IPS-20b (cell line): Measurements from ENCODE around the gene BBLN.
"Not testable (repeated sequence)": the region's sequence is repeated elsewhere in the genome, so short reads cannot be mapped to it uniquely, and the experiment has no call there.

Experiments used
- H3K27ac ChIP-seq: one replicate; pipeline ENCODE4 v1.5.1; 2013; ENCODE audit warnings: low read length
- H3K27me3 ChIP-seq: 2 replicates; pipeline ENCODE4 v1.6.1; 2013; ENCODE audit warnings: mild to moderate bottlenecking, low read length, inconsistent platforms; ENCODE audit not compliant: insufficient read depth
- H3K36me3 ChIP-seq: 2 replicates; pipeline ENCODE4 v1.6.1; 2013; ENCODE audit warnings: low read depth, mild to moderate bottlenecking, inconsistent platforms, low read length, moderate library complexity; ENCODE audit not compliant: insufficient read depth
- H3K4me1 ChIP-seq: 2 replicates; pipeline ENCODE4 v1.6.1; 2013; ENCODE audit warnings: mild to moderate bottlenecking, control low read depth, inconsistent platforms, low read length, moderate library complexity; ENCODE audit not compliant: insufficient read depth
- H3K4me3 ChIP-seq: 2 replicates; pipeline ENCODE4 v1.5.1; 2013; ENCODE audit warnings: mild to moderate bottlenecking, low read length, inconsistent platforms
- H3K9ac ChIP-seq: 2 replicates; pipeline ENCODE4 v1.6.1; 2013; ENCODE audit warnings: low read depth, mild to moderate bottlenecking, inconsistent platforms, low read length, moderate library complexity
- H3K9me3 ChIP-seq: 2 replicates; pipeline ENCODE4 v1.6.1; 2013; ENCODE audit warnings: mild to moderate bottlenecking, low read depth, low read length, inconsistent platforms; ENCODE audit not compliant: insufficient read depth

Gene BBLN

GRCh38 chr9:128127990-128128835, 31.9 kb upstream of the BBLN start:
- Histone ChIP-seq H3K9ac (peak overlapping the region; percentile 97), H3K9me3 (no peaks in the 10 kb centered on the region), H3K36me3 (peaks cover 17% of the 10 kb centered on the region), H3K27ac (peak overlapping the region; percentile 91), H3K4me3 (peak overlapping the region; percentile 97), H3K27me3 (peaks cover 13% of the 10 kb centered on the region), H3K4me1 (no peaks in the 10 kb centered on the region; the same call in 1 of the 2 replicates)

GRCh38 chr9:128128836-128129590, 31.1 kb upstream of the BBLN start:
- H3K27me3 ChIP-seq = peaks cover 13% of the 10 kb centered on the region
- H3K27ac ChIP-seq = no peak overlapping the region
- H3K9ac ChIP-seq = peak overlapping the region; percentile 97; the same call in 1 of the 2 replicates
- H3K4me1 ChIP-seq = no peaks in the 10 kb centered on the region; the same call in 1 of the 2 replicates
- H3K36me3 ChIP-seq = peaks cover 10% of the 10 kb centered on the region
- H3K9me3 ChIP-seq = no peaks in the 10 kb centered on the region
- peak overlapping the region; percentile 97 for H3K4me3 ChIP-seq

GRCh38 chr9:128129976-128130590, 30.0 kb upstream of the BBLN start:
- not testable (repeated sequence) for H3K4me1 ChIP-seq, H3K4me3 ChIP-seq, H3K36me3 ChIP-seq, H3K9me3 ChIP-seq, H3K9ac ChIP-seq, H3K27ac ChIP-seq
- H3K27me3 ChIP-seq = peaks cover 13% of the 10 kb centered on the region

GRCh38 chr9:128130651-128131050, 29.4 kb upstream of the BBLN start:
- not testable (repeated sequence) for H3K4me3 ChIP-seq, H3K27ac ChIP-seq, H3K9me3 ChIP-seq, H3K36me3 ChIP-seq, H3K9ac ChIP-seq, H3K4me1 ChIP-seq
- peaks cover 13% of the 10 kb centered on the region for H3K27me3 ChIP-seq

- not testable (repeated sequence) for H3K9ac ChIP-seq, H3K4me1 ChIP-seq, H3K9me3 ChIP-seq, H3K4me3 ChIP-seq, H3K27ac ChIP-seq, H3K36me3 ChIP-seq
- peaks cover 13% of the 10 kb centered on the region for H3K27me3 ChIP-seq
These were observed 28.7 kb upstream of the BBLN start for GRCh38 chr9:128131346-128131745.

- H3K4me3 ChIP-seq, H3K9me3 ChIP-seq, H3K9ac ChIP-seq, H3K36me3 ChIP-seq, H3K4me1 ChIP-seq, H3K27ac ChIP-seq: not testable (repeated sequence)
- H3K27me3 ChIP-seq = peaks cover 13% of the 10 kb centered on the region
These were observed 27.9 kb upstream of the BBLN start for GRCh38 chr9:128132139-128132538.

GRCh38 chr9:128135561-128135960, 24.5 kb upstream of the BBLN start:
- not testable (repeated sequence) for H3K9me3 ChIP-seq, H3K36me3 ChIP-seq, H3K27ac ChIP-seq, H3K9ac ChIP-seq, H3K27me3 ChIP-seq, H3K4me3 ChIP-seq, H3K4me1 ChIP-seq

GRCh38 chr9:128136816-128137793, 23.0 kb upstream of the BBLN start:
- Histone ChIP-seq H3K4me1 (no peaks in the 10 kb centered on the region), H3K9me3 (no peaks in the 10 kb centered on the region), H3K4me3 (no peak overlapping the region), H3K9ac (no peak overlapping the region), H3K27me3 (peaks cover 4% of the 10 kb centered on the region; the same call in 1 of the 2 replicates), H3K27ac (no peak overlapping the region), H3K36me3 (no peaks in the 10 kb centered on the region)

- Histone ChIP-seq H3K27me3 (no peaks in the 10 kb centered on the region), H3K9me3 (no peaks in the 10 kb centered on the region), H3K36me3 (no peaks in the 10 kb centered on the region), H3K9ac (no peak overlapping the region), H3K27ac (no peak overlapping the region), H3K4me1 (no peaks in the 10 kb centered on the region), H3K4me3 (no peak overlapping the region)
These were observed 22.1 kb upstream of the BBLN start for GRCh38 chr9:128138001-128138400.

- H3K27ac ChIP-seq = no peak overlapping the region
- H3K4me1 ChIP-seq = no peaks in the 10 kb centered on the region
- no peak overlapping the region for H3K4me3 ChIP-seq
- no peaks in the 10 kb centered on the region for H3K36me3 ChIP-seq
- H3K9me3 ChIP-seq = no peaks in the 10 kb centered on the region
- no peaks in the 10 kb centered on the region for H3K27me3 ChIP-seq
- H3K9ac ChIP-seq = no peak overlapping the region
These were observed 20.4 kb upstream of the BBLN start for GRCh38 chr9:128139621-128140020.

GRCh38 chr9:128141604-128142003, 18.5 kb upstream of the BBLN start:
- Histone ChIP-seq H3K36me3 (no peaks in the 10 kb centered on the region), H3K4me3 (no peak overlapping the region), H3K4me1 (no peaks in the 10 kb centered on the region), H3K9me3 (no peaks in the 10 kb centered on the region), H3K9ac (no peak overlapping the region), H3K27ac (no peak overlapping the region), H3K27me3 (no peaks in the 10 kb centered on the region)
